Daoy (cell line): ENCODE data around the gene BSND. TPM values are rescaled to one million over a fixed set of nuclear protein-coding genes. Genes with fewer than 3 reads are reported as not detected.

Experiments used
- DNase-seq: peaks from one replicate; pipeline ENCODE4 v3.0.0-alpha.2; 2015; ENCODE audit warnings: low read depth
- total RNA-seq: library from RNA; depleted of rRNA; stranded (reverse); fragments of >200 nt; shearing (Covaris generic); gene quantifications from 2 replicates; pipeline ENCODE4 v1.2.3, GENCODE V29; 2014

The BSND gene
- total RNA-seq, 1 experiment from 2014 or later: not detected

- no peak for DNase-seq
Observed at GRCh38 chr1:54991939-54992338, 6.8 kb upstream of the BSND start.

GRCh38 chr1:54993140-54993539 lies 5.6 kb upstream of the BSND start:
- DNase-seq: no peak

DNA sequence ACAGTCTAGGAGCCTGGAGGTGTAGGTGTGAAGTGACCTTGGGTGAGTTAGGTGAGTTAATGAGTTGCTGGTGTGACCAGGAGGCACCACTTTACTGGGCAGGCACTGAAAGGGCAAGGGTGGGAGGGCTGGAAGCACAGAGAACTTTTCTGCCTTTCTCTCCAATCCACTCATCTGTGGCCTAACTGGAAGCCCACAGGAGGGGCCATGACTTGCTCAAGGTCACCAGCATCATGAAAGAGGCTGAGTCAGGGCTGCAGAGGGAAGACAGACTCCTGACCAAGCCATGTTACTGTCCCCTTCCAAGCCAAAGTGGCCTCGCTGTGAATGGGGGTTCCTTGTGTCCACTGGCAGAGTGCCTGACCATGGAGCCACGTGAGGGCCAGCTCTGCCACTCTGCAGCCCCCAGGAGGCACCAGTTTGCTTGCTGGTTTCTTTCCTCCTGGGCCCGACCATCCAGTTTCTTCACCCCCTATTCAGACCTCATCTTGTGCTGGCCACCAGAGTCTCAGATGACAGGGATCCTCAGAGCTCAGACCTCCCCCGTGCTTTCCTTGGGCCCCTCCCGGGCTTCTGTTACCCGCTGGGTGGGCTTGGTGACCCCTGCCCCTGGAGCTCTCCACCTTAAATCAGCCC lies 4.3 kb upstream of the BSND start:
- no peak for DNase-seq

DNA sequence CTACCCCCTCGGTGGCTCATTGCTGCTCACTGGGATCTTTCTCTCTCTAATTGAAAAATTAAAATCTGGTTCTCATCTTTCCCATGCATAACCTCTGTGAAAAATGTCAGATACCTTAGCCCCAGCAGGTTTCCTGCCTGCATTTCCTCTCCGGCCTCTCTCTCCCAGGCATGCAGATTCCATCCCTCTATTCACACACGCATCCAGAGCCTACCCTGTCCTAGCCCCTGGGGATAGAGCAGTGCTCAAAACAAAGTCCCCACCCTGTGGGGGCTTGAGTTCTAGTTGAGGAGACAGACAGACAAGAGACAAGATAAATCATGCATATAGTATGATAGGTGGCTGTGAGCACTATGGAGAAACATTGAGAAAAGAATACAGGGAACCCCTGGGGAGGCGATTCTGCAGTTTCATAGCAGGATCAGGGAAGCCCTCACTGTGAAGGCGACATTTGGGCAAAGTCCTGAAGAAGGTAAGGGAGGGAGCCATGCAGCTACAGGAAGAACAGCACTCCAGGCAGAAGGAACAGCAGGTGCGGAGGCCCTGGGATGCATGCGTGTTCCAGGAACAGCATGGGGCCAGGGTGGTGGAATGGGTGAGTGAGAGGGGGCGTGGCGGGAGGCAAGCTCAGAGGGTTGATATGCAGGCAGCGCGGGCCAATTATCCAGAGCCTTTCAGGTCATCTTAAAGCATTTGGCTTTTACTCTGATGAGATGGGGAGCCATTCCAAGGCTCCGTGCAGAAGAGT lies 3.5 kb upstream of the BSND start:
- no peak for DNase-seq

DNA sequence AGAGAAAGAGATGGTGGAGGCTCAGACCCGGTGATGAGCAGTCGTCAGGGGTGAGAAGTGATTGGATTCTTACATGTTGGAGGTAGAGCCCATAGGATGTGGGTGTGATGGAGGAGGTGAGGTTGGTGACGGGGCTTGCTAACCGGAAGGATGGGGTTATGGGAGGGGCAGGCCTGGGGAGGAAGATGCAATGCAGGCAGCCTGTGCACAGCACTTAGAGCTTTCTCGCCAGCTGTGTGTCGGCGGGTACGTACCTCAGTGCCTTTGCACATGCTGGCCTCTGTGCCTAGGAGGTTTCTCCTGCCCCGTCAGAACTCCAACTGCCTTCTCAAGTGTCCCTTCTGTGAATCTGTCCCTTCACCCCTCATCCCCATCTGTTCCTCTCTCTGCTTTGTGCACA lies 2.9 kb upstream of the BSND start:
- DNase-seq: no peak

DNA sequence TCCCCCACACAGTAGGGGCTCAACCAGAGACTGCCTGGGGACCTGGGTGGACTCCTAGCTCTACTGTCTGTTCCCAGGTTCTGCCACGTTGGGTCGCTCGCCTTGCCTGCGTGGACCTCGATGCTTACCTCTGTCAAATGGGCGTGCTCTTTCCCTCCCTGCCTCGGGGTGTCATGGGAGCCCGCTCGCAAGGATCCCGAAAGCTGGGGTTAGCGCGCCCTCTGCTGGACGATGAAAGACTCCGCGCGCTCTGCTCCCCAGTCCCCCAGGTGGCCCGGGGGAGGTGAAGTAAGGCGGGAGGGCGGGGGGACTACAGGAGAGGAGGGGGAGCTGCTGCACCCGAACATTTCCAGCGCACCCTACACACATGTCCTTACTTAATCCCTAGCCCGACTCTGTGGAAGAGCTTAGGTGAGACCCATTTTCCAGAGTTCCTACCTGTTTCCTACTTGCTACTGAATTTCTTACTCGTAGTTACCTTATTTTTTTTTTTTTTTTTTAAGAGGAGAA lies 2.3 kb upstream of the BSND start:
- peak; percentile 88 for DNase-seq

- peak; percentile 33 for DNase-seq
Observed at GRCh38 chr1:54996869-54997710, 1.6 kb upstream of the BSND start.

DNA sequence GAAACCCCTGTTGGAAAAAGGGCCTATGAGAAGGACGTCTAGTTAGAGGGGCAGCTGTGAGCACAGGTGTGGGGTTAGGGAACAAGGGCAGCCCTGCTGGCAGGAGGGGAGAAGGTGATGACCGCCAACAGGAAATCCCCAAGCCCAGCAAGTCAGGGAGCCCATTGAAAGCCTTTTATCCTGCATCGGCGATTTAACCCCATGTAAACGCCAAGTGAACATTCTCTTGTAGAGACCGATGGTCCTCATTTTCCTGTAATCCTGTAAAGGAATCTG lies 1.1 kb upstream of the BSND start:
- no peak for DNase-seq

GRCh38 chr1:54998100-54998499 lies 633 bp upstream of the BSND start:
- DNase-seq: no peak

DNA sequence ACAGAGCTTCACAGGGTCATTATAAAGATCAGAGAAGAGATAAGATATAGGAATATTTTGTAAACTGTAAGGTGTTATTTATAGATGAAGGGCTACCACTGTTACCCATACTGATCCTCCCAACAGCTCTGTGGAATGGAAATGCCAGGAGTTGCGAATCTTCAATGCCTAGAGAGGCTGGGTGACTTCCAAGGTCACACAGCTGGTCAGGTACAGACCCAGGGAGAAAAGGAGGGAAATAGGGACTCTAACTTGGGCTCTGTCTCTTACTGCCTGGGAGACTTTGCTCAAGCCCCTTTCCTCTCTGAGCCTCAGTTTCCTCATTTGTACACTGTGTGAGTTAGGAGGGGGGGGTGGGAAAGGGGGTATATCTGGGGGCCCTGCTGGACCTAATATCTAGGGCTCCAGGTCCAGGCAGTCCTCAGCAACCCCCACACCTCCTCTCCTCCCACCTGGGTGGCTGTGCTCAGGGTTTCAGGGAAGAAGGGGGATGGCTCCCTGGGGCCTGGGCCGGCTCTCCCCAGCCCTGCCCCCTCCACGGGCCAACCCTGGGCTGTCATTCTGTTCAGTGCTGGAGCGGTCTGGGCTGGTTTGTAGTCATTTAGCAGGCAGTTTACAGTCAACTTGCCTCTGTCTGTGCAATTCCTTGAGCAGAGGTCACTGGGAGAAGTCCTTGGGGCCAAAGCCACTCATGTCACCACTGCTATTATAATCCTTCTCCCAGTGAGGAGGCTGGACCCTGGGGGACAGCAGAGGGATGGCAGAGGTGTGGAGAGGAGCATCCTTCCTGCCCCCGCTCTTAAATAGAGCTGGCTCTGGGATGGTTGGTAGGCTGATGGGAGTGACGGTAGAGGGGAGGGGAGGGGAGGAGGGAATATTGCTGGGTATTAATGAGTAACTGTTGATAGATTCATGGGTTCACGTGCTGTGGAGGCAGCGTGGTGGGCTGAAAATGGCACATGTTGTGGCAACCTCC lies 1.7 kb downstream of the BSND start:
- no peak for DNase-seq

DNA sequence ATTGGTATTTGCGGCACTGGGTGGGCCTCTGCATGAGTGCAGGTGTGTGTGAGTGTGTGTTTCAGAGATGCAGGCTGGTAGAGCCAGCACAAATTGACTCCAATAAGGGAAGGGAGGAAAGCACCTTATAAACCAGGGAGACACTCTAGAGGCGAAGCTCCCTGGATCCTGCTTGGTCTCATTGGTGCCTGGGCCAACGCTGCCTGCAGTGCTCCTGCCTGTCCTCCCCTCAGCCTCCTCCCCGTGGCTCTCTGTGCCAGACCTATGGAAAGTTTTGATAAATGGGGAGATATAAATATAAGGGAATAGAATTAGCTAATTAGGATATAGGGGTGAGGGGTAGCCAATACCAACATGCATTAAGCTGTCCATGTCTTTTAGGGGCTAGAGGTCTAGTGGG lies 2.6 kb downstream of the BSND start:
- DNase-seq: no peak

- no peak for DNase-seq
Observed at GRCh38 chr1:55002686-55003085, 4.0 kb downstream of the BSND start.

GRCh38 chr1:55005351-55006140 lies 6.8 kb downstream of the BSND start:
- no peak for DNase-seq

DNA sequence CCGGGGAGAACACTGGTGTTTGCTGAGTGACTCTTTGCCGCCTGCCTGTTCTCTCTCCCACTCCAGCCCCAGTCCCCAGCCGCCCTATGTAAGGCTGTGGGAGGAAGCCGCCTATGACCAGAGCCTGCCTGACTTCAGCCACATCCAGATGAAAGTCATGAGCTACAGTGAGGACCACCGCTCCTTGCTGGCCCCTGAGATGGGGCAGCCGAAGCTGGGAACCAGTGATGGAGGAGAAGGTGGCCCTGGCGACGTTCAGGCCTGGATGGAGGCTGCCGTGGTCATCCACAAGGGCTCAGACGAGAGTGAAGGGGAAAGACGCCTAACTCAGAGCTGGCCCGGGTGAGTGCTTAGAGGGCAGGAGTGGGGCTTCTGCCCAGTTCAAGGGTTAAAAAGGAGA lies 8.2 kb downstream of the BSND start:
- DNase-seq: no peak

DNA sequence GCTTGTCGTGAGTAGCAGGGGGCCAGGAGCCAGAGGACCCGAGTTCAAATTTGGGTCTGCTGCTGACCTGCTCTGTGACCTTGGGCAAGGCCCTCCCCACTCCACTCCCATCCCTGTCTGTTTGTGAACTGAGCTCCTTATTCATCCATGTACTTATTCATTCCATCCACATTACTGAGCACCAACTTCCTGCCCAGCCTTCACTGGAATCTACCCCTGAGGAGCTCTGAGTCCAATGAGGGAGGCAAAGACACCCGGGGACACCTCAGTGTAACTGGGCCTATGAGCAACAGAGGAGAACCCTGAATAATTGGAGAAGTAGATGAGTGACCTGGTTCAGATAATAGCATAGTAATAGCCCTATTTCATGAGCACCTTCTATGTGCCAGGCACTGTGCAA lies 8.9 kb downstream of the BSND start:
- peak; percentile 42 for DNase-seq

GRCh38 chr1:55010194-55010886 lies 11.6 kb downstream of the BSND start:
- no peak for DNase-seq

DNA sequence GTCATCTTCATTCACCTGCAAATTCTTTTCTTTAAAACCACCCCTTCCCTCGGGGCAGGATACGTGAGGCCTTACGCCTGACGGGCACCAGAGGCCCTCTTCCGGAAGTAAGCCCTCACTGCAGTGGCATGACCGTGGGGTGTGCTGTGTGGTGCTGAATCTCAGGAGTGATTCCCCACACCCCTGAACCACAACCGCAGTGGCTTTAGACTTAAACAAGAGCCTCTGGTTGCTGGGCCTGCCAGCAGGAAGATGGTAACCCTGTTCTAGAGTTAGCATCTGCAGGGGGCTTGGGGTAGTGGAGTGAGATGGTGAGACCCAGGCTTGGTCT lies 12.1 kb downstream of the BSND start:
- no peak for DNase-seq

- no peak for DNase-seq
Observed at GRCh38 chr1:55012661-55013060, 13.9 kb downstream of the BSND start.

GRCh38 chr1:55015123-55015522 lies 16.4 kb downstream of the BSND start:
- no peak for DNase-seq
